ENCODE data around the gene USH2A.

The USH2A gene

DNA sequence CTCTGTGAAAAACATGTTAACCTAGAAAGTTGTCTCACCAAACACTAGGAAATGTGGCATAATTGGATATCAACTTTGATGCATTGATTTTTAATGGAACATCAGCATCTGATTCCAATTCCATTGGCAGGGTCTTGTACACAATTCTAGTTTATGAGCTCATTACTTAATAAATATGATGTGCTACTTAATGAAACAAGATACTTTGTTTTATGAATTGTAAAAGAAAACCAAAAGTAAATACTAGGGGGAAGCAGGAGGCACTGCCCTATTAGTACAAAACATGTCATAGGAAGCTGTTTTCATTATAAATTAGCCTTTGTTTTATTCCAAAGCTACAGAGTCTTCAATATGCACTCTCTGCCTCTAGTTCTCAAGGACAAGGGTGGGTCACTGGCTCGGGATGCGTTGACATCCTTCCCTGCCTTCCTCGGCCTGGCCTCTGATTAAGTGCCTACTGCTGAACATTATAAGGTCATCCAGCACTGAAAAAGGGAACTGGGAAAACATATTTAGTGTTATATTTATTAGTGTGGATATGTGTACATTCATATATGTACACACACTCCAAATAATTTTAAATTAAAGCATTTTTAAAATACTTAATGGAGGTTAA, 185.2 kb downstream of the USH2A start:
- TF ChIP-seq, protein P1, sequence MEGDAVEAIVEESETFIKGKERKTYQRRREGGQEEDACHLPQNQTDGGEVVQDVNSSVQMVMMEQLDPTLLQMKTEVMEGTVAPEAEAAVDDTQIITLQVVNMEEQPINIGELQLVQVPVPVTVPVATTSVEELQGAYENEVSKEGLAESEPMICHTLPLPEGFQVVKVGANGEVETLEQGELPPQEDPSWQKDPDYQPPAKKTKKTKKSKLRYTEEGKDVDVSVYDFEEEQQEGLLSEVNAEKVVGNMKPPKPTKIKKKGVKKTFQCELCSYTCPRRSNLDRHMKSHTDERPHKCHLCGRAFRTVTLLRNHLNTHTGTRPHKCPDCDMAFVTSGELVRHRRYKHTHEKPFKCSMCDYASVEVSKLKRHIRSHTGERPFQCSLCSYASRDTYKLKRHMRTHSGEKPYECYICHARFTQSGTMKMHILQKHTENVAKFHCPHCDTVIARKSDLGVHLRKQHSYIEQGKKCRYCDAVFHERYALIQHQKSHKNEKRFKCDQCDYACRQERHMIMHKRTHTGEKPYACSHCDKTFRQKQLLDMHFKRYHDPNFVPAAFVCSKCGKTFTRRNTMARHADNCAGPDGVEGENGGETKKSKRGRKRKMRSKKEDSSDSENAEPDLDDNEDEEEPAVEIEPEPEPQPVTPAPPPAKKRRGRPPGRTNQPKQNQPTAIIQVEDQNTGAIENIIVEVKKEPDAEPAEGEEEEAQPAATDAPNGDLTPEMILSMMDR (conservative IDR thresholded peaks at IDR 0.05; ENCODE audit: low read length) = no peak
- DNase-seq (ENCODE audit: low read depth) = no peak
- no peak overlapping the region for H3K4me3 ChIP-seq (ENCODE audit: low read length)

DNA sequence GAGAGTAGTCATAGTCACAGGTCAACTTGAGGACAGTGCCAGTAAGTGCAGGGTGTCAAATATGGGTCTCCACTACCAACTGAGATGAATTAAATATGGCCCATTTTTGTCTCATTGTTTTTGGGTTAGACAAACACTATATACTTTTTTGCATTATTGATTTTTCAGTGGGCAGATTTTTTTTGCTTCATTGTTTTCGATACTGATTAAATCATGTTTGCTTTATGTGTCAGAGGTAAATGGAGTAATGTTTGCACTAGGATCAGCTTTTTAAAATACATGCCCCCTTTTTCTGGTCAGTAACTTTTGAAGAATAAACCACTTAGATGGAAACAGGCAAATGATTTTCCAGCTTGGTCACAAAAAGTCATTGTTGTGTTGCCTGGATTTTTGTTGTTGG, 199.0 kb downstream of the USH2A start:
- TF ChIP-seq, protein P1 (conservative IDR thresholded peaks at IDR 0.05; ENCODE audit: low read length) = no peak
- DNase-seq (ENCODE audit: low read depth) = no peak
- H3K4me3 ChIP-seq (ENCODE audit: low read length) = no peak overlapping the region

DNA sequence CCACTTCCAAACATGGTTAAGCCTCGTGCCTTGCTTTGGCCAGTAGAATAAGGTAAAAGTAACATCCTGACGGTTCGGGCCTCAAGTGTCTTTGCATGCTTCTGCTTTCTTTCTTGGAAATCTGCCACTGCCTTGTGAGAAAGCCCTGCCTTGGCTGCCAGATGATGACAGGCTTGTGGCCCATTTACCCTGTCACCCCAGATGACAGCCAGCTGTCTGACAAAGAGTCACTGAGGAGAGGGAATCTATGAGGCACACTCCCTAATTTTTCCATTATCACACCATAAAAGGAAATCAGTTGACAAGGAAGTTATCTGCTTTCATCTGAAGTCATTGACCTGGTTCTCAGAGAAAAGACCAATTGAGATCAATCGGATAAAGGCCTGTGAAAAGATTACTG, 199.8 kb downstream of the USH2A start:
- DNase-seq (ENCODE audit: low read depth) = peak; percentile 5
- TF ChIP-seq, protein P1 (conservative IDR thresholded peaks at IDR 0.05; ENCODE audit: low read length) = no peak
- no peak overlapping the region for H3K4me3 ChIP-seq (ENCODE audit: low read length)

DNA sequence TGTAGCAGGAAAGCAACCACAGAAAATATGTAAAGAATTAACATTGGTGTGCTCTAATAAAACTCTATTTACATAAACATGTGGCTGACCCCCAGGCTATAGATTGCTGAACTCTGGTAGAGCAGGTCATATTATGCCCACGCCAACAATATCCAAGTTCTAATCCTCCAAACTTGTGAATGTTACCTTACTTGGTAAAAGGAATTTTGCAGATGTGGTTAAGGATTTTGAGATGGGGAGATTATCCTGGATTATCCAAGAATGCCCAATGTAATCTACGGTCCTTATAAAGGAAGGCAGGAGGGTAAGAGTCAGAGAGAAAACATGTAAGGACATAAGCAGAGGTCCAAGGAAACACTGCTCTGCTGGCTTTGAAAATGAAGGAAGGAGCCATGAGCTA, 201.0 kb downstream of the USH2A start:
- no peak for DNase-seq (ENCODE audit: low read depth)
- no peak overlapping the region for H3K4me3 ChIP-seq (ENCODE audit: low read length)
- TF ChIP-seq, protein P1 (conservative IDR thresholded peaks at IDR 0.05; ENCODE audit: low read length) = no peak

DNA sequence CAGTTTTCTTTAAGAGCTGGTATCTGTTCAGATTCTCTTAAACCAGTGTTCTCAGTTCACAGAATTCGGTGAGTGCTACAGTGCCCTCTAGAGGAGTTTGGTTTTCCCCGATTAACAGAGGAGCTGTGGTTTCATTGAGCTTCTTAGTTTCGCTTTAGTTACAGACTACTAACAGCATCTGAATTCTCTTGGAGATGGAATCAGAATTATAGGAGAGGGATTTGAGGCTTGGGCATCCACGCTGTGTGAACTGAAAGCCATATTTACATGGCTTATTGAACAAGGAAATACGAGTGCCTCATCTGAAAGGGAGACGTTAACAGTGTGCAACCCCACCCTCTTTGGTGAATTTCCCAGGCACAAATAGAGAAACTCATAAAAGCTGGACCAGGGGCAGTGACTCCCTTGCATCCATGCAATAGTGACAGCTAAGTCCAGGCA, 202.0 kb downstream of the USH2A start:
- H3K4me3 ChIP-seq (ENCODE audit: low read length) = peak overlapping the region; percentile 60
- peak; percentile 64 for DNase-seq (ENCODE audit: low read depth)
- TF ChIP-seq, protein P1 (conservative IDR thresholded peaks at IDR 0.05; ENCODE audit: low read length) = peak; percentile 81

DNA sequence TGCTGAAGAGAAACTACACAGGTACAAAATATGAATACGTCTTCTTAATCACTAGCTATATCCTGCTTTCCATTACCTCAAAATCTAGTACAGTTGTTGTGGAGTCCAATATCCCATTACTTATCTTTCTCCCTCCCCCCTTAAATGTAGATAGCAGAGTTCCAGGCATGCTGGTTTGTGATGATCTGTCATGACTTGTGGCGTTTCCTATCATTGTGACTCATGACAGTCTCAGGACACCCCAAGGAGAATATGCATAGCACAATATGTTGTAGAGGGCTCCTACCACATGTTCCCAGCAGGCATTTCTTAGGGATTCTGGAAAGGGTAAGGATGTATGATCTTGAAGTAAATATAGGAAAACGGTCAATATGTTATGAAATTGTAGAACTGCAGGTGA, 206.9 kb downstream of the USH2A start:
- TF ChIP-seq, protein P1 (conservative IDR thresholded peaks at IDR 0.05; ENCODE audit: low read length) = no peak
- no peak for DNase-seq (ENCODE audit: low read depth)
- no peak overlapping the region for H3K4me3 ChIP-seq (ENCODE audit: low read length)

DNA sequence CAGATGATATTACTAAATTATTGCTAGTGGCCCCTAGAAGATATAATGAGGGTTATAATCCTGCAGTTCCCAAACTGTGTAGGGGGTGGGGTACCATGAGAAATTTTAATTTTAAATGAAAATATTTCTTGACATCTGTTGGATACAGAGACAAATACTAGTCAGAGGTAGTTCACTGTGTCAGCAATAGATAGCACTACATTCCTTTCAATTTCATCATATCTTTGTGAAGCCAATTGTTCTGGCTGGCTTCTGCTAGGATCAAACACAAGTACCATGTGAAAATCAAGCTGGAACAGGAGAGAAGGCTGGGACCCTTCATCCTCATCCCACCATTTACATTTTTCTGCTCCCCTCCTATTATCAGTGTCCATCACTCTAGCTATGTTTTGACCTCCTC, 208.1 kb downstream of the USH2A start:
- TF ChIP-seq, protein P1 (conservative IDR thresholded peaks at IDR 0.05; ENCODE audit: low read length) = no peak
- no peak overlapping the region for H3K4me3 ChIP-seq (ENCODE audit: low read length)
- no peak for DNase-seq (ENCODE audit: low read depth)
